Measurements from ENCODE around the gene PPM1B. TPM values are rescaled to one million over a fixed set of nuclear protein-coding genes. Genes with fewer than 3 reads are reported as not detected.

Gene PPM1B
- total and polyA plus RNA-seq, 2 of the 4 experiments (the other 2 are of a cell fraction) = 13.4 to 14.7 TPM

DNA sequence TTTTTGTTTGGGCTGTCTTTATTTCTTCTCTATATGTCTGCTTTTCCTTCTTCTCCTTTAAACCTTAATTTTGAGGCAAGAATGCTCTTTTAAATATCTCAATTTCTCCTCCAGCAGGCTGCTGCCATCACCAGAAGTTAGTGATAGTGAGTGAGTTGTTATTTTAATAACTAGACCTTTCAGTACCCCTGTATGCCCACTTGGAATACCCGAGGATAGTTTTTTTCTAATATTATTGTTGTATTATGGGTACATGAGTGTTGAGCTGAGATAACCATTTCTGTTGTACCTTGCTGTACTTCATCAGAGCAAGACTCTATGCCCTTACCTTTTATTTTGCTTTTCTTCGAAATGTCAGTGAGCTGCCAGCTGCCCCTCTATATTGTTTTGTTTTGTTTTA is 50.1 kb downstream of the PPM1B start:
- in situ Hi-C loops (cut with MboI; ENCODE audit: low sequenced_read_pairs) (no loop called here), intact Hi-C loops (cut with micrococcal nuclease) (no loop called here), dilution Hi-C loops (cut with HindIII; ENCODE audit: low sequenced_read_pairs, unreplicated experiment) (no loop called here)
- H3K4me1 ChIP-seq (ENCODE audit: control insufficient read depth, insufficient read depth, low read length) = no peaks in the 10 kb centered on the region
- no peak overlapping the region for H3K14ac ChIP-seq (replicated peaks; ENCODE audit: low read depth, low read length)
- no peak overlapping the region for H3K9ac ChIP-seq (ENCODE audit: low read depth, low read length)
- CTCF ChIA-PET = no interaction called here
- H3K36me3 ChIP-seq (ENCODE audit: control insufficient read depth, insufficient read depth, low read length) = peaks cover 8% of the 10 kb centered on the region
- H3K79me1 ChIP-seq (ENCODE audit: low read depth in 1 of 2, low read length in 2 of 2) = peaks cover 10 to 11% of the 10 kb centered on the region in 2 experiments
- no peak overlapping the region for H3K27ac ChIP-seq (ENCODE audit: insufficient read depth, low read length)
- H3K27me3 ChIP-seq (ENCODE audit: control insufficient read depth, insufficient read depth, low read length) = no peaks in the 10 kb centered on the region
- H2BK5ac ChIP-seq (ENCODE audit: low read depth, low read length, poor library complexity, severe bottlenecking) = no peak overlapping the region
- no peak overlapping the region for H2AFZ ChIP-seq (replicated peaks; ENCODE audit: low read length, poor library complexity)
- no peaks in the 10 kb centered on the region; the same call in 1 of the 2 replicates for H3K9me1 ChIP-seq (ENCODE audit: insufficient read depth, low read length)
- no peak overlapping the region for H3K23ac ChIP-seq (ENCODE audit: low read depth, low read length)
- H3K18ac ChIP-seq (ENCODE audit: low read depth, low read length) = no peak overlapping the region
- H3K9me3 ChIP-seq (ENCODE audit: control insufficient read depth, insufficient read depth, low read length) = no peaks in the 10 kb centered on the region
- POLR2A ChIA-PET (ENCODE audit: unreplicated experiment) = no interaction called here
- no peak overlapping the region for H2AK5ac ChIP-seq (ENCODE audit: low read depth, low read length)
- DNase-seq = no peak
- no peak overlapping the region for H2BK120ac ChIP-seq (ENCODE audit: low read depth, low read length)
- no peak overlapping the region for H2BK15ac ChIP-seq (ENCODE audit: low read depth, low read length)
- H2BK20ac ChIP-seq (ENCODE audit: low read depth, low read length) = no peak overlapping the region
- H3K4me3 ChIP-seq (ENCODE audit: insufficient read depth, low read depth, low read length) = no peak overlapping the region
- H3K56ac ChIP-seq (ENCODE audit: extremely low read depth, insufficient read depth, low read length) = no peak overlapping the region
- no peak overlapping the region for H4K91ac ChIP-seq (ENCODE audit: insufficient read depth, low read depth, low read length)
- no peak for TF ChIP-seq CEBPB (IDR thresholded peaks at IDR 0.05; ENCODE audit: low read depth, low read length)
- no peak for TF ChIP-seq CHD1 (IDR thresholded peaks at IDR 0.05; ENCODE audit: low read depth, low read length)
- no peak for TF ChIP-seq RFX5 (IDR thresholded peaks at IDR 0.05; ENCODE audit: low read depth, low read length)
- TF ChIP-seq, protein P1, sequence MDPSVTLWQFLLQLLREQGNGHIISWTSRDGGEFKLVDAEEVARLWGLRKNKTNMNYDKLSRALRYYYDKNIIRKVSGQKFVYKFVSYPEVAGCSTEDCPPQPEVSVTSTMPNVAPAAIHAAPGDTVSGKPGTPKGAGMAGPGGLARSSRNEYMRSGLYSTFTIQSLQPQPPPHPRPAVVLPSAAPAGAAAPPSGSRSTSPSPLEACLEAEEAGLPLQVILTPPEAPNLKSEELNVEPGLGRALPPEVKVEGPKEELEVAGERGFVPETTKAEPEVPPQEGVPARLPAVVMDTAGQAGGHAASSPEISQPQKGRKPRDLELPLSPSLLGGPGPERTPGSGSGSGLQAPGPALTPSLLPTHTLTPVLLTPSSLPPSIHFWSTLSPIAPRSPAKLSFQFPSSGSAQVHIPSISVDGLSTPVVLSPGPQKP (IDR thresholded peaks at IDR 0.05; ENCODE audit: borderline replicate concordance, low read depth, low read length) = no peak
- TF ChIP-seq RCOR1 (IDR thresholded peaks at IDR 0.05; ENCODE audit: insufficient replicate concordance, low read length) = no peak
- TF ChIP-seq BHLHE40 (IDR thresholded peaks at IDR 0.05; ENCODE audit: low read depth, low read length) = no peak
- no peak for TF ChIP-seq RAD21 (IDR thresholded peaks at IDR 0.05; ENCODE audit: low read length)
- no peak for TF ChIP-seq MXI1 (IDR thresholded peaks at IDR 0.05; ENCODE audit: borderline replicate concordance, low read depth, low read length)
- TF ChIP-seq, protein P2, sequence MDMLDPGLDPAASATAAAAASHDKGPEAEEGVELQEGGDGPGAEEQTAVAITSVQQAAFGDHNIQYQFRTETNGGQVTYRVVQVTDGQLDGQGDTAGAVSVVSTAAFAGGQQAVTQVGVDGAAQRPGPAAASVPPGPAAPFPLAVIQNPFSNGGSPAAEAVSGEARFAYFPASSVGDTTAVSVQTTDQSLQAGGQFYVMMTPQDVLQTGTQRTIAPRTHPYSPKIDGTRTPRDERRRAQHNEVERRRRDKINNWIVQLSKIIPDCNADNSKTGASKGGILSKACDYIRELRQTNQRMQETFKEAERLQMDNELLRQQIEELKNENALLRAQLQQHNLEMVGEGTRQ (IDR thresholded peaks at IDR 0.05; ENCODE audit: low read depth, low read length) = no peak
- no peak for TF ChIP-seq POLR2A (IDR thresholded peaks at IDR 0.05; ENCODE audit: low read depth, low read length)
- TF ChIP-seq NFE2L2 (IDR thresholded peaks at IDR 0.05; ENCODE audit: low read depth, low read length) = no peak
- no peak for TF ChIP-seq SMC3 (IDR thresholded peaks at IDR 0.05; ENCODE audit: low read depth, low read length)
- TF ChIP-seq FOS (IDR thresholded peaks at IDR 0.05; ENCODE audit: low read depth, low read length) = no peak
- TF ChIP-seq MAZ (IDR thresholded peaks at IDR 0.05; ENCODE audit: borderline replicate concordance, low read depth, low read length) = no peak
- TF ChIP-seq MAFK (IDR thresholded peaks at IDR 0.05; ENCODE audit: low read depth, low read length) = no peak
- TF ChIP-seq, protein P3, sequence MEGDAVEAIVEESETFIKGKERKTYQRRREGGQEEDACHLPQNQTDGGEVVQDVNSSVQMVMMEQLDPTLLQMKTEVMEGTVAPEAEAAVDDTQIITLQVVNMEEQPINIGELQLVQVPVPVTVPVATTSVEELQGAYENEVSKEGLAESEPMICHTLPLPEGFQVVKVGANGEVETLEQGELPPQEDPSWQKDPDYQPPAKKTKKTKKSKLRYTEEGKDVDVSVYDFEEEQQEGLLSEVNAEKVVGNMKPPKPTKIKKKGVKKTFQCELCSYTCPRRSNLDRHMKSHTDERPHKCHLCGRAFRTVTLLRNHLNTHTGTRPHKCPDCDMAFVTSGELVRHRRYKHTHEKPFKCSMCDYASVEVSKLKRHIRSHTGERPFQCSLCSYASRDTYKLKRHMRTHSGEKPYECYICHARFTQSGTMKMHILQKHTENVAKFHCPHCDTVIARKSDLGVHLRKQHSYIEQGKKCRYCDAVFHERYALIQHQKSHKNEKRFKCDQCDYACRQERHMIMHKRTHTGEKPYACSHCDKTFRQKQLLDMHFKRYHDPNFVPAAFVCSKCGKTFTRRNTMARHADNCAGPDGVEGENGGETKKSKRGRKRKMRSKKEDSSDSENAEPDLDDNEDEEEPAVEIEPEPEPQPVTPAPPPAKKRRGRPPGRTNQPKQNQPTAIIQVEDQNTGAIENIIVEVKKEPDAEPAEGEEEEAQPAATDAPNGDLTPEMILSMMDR (conservative IDR thresholded peaks at IDR 0.05; ENCODE audit: low read depth, low read length) = no peak
- H4K20me1 ChIP-seq (ENCODE audit: insufficient read depth, low read length) = no peaks in the 10 kb centered on the region
- no TSS peak for BruUV-seq (replicated peaks)
- no peak overlapping the region for H3K4ac ChIP-seq (ENCODE audit: low read depth, low read length)
- H4K5ac ChIP-seq (ENCODE audit: low read depth, low read length) = no peak overlapping the region
- H2AK9ac ChIP-seq (replicated peaks; ENCODE audit: low read depth, low read length, poor library complexity) = no peak overlapping the region
- H4K8ac ChIP-seq (ENCODE audit: low read depth in 2 of 2, low read length in 2 of 2) = no peak overlapping the region
- ATAC-seq (ENCODE audit: low read depth) = no peak
- no CpG with 5 or more reads among the region's 2 CpGs for WGBS, 2 experiments (ENCODE audit: extremely low coverage in 2 of 2, insufficient read length in 1 of 2)
- no peak overlapping the region for H3K4me2 ChIP-seq (ENCODE audit: low read depth, low read length)

Data from IMR-90 (cell line).